HG03139 (cell line): ENCODE results near the gene IQCK.
"Not testable (repeated sequence)": the region's sequence is repeated elsewhere in the genome, so short reads cannot be mapped to it uniquely, and the experiment has no call there.

ENCODE experiments used
- ATAC-seq: cut with Tn5 transposase; IDR thresholded peaks from one replicate; pipeline ENCODE4 v1.9.1; 2021; ENCODE audit not compliant: unreplicated experiment

IQCK gene

DNA sequence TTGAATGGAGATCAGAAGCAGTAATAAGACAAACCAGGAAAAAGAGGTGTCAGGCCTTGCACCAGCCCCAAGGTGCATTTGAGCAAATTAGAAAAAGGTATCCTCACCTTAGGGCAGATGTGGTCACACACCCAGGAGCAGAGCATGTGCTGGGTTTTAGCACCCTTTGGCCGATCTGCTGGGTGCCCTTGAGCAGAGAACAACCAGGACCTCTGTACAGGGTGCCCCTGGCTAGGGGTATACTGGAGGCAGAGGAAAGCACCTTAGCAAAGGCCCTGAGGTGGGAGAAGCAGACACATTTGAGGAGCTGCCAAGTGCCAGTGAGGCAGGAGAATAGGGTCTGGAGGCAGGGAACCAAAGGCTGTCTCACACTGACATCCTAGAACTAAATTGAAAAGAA lies 67.0 kb downstream of the IQCK start:
- ATAC-seq = no peak

DNA sequence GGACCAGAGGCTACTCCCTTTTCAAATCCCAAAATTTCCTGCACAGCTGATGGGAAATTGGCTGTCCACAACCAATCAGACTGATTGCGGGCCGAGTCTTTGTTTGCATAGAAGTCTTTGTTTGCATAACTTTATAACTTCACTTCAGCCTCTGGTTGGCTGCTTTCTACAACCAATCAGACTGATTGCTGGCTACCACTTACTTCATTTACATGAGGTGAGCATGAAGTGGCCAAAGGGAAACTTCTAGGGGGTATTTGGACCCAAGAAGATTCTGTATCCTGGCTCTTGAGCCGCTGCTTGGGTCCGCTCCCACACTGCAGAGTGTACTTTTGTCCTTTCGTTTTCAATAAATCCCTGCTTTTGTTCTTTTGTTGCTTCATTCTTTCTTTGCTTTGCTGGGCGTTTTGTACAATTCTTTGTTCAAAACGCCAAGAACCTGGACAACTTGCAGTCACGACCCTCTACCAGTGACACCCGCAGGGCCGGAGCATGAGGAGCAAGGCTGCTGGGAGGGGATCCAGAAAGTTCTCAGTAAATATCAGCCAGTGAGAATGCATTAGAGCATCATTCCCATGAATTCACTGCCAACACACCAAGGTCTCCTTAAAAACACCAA lies 67.5 kb downstream of the IQCK start:
- ATAC-seq = no peak

DNA sequence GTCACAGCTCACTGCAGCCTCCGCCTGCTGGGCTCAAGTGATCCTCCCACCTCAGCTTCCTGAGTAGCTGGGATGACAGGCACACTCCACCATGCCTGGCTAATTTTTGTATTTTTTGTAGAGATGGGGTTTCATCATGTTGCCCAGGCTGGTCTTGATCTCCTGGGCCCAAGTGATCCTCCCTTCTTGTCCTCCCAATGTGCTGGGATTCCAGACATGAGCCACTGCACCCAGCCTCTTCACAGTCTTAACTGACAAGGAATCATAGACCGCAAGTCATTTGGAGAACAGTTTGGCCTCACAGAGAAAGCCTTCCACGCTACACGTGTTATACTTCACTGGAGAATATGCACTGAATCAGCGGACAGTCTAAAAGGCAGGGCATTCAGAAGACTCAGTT lies 83.3 kb downstream of the IQCK start:
- ATAC-seq = not testable (repeated sequence)

DNA sequence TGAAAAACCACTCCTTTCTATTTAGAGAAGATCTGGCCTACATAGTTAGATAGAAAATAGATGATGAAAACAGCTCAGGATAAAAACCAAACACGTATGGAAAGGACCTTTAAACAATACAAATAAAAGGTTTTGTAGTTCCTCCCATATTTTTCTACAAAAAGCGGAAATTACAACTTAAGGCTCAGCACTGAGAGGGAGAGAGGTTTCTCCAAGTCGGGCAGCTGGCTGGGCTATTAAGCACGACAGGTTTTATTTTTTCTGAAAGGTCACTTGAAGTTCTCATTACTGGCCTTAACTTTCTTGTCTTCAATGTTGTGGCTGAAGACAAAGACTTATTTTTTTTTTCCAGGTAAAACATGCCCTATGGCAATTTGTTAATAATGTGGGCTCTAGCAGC lies 83.8 kb downstream of the IQCK start:
- not testable (repeated sequence) for ATAC-seq

DNA sequence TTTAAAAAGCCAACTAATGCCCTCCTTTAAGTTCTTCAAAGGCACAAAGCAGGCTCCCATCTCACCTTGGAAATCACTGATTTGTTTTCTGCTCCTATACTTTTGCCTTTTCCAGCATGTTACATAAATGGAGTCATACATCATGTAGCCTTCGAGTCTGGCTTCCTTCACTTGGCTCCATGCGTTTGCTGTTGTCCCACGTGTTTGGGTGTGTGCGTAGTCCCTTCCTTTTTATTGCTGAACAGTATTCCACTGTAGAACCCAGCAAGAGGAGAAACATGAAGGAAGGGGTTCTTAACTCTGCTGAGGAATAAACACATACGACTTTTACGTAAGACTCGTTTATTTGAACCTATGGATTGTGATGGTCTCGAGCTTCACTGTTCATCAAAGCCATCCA lies 84.5 kb downstream of the IQCK start:
- no peak for ATAC-seq

DNA sequence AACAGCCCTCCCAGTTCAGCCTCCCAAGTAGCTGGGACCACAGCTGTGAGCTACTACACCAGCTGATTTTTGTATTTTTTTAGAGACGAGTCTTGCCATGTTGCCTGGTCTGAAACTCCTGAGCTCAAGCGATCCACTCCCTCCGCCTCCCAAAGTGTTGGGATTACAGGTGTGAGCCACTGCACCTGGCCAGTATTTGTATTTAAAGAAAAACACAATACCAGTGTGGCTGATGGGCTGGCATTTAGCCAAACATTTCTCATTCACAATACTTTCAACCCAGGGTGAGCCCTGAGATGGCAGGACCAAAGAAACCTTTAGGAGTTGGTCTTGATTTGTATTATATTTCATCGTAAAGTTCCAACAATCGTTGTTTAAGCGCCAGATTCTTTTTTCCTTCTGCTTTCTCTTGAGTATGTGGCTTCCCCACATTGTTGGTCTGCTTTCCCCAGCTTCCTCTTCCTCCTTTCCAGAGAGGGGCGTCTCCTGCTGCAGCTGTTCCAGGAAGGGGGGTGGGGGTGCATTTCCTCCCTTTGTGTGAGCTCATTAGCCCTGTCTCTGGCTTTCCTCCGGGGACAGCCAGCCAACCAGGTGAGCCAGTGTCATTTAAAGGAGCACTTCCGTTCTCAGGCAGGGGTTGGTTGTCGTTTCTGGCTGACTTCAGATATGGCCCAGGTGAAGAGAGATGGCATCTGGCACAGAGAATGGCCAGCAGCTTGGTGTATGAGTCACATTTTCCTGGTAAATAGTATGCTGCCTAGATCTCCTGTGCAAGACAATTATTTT lies 86.7 kb downstream of the IQCK start:
- ATAC-seq = no peak

DNA sequence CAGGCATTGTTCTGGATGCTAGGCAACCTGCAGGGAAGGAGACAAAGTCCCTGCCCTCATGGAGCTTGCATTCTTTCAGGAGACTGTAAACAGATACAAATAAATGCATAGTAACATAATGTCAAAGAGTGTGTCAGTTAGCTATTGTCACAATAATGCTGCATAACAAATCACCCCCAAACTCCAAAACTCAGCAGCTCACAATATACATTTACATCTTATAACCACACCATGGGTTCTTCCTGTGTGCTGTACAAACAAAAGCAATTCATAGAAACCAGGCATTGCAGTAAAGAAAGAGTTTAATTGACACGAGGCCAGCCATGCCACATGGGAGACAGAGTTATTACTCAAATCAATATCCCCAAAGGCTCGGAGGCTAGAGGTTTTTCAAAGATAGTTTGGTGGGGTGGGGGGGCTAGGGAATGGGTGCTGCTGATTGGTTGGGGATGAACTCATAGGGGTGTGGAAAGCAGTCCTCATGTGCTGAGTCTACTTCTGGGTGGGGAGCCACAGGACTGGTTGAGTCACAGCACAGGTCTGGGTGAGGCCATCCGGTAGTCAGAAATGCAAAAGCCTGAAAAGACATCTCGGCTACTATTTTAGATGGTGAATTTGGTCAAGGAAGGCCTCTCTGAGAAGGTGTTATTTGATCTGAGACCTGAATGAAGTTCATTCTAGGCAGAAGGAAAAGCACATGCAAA lies 87.5 kb downstream of the IQCK start:
- no peak for ATAC-seq

DNA sequence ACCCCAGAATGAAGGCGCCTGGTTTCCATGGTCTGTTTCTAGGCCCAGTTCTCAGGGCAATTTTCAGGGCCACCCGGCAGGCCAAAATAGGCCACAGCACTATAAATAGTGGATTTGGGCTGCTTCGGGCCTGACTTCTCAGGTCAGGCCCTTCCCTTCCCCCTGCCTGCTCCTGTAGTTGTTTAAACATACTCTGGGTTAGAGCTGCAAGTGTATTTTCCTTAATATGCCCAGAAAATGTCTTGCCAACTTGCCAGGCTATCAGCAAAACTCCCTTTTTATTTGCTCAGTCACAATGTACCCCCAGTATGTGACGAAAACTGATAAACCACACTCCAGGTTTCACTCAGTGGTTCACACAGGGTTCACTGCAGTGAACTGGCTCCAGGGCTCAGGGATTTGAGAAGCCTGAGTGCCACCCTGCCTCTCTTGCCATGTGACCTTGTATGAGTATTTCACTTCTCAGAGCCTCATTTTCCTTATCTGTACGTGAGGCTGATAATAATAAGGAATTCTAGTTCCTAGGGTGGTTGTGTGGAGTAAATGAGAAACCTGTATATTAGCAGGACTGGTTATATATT lies 90.1 kb downstream of the IQCK start:
- no peak for ATAC-seq

DNA sequence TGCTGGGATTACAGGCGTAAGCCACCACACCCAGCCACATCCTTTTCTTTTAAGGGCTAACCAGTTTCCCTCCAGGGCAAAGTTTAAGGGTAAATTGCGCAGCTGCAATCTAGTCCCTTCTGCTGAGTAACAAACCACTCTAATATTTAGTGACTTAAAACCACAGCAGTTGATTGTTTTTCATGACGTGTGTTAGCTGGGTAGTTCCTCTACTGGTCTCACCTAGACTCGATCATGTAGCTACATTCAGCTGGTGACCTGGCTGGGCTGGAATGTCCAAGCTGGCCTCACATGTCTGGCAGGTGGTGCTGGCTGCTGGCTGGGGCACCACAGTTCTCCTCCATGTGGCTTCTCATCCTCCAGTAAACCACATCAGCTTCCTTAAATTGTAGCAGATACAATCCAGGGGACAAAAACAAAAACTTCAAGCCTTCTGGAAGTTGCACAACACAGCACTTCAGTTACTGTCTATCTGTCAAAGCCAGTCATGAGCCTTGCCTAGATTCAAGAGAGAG lies 91.1 kb downstream of the IQCK start:
- ATAC-seq = no peak

DNA sequence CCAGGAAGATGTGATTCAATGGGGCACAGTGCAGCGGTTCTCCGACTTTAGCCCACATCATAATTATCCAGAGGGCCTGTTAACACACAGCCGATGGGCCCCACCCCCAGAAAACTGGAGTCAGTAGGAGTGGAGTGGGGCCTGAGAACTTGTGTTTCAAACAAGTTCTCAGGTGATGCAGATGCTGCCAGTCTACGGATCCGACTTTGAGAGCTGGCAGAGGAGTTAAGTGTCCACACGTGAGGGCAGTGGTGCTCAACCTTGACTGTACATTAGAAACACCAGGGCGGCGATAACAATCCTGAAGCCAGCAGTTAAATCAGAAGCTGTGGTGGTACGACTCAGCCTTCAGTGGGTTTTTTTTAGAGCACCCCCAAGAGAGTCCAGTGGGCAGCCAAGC lies 91.6 kb downstream of the IQCK start:
- no peak for ATAC-seq

DNA sequence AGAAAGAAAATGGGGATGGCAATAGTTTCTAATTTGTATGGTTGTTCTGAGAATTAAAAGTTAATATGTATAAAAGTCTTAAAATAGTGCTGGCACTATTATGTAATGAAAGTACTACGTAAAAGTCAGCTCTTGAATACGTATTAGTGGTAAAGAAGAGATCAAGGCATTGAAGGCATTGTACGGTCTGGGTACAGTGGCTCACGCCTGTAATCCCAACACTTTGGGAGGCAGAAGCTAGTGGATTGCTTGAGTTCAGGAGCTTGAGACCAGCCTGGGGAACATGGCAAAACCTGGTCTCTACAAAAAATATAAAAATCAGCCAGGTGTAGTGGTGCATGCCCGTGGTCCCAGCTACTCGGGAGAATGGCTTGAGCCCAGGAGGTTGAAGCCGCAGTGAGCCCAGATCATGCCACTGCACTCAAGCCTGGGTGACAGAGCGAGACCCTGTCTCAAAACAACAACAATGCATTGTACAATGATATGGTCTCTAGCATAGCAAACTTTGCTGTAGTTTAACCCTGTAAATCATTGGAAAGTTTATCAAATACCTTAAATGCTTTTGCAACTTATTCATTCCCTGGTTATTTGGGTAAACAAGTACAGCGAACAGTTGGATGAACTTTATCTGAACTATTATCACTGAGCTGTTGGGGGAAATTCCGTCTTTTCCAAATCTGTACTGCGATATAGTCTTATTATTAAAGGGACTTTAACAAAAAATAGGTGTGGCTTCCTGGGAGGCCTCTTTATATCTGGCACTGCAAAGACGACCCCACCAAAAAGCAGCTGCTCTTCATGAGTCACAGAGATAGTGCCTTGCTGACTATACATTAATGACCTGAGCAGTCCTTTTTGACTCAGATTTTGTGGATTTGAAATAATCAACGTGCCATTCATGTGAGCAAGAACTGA lies 93.0 kb downstream of the IQCK start:
- no peak for ATAC-seq

DNA sequence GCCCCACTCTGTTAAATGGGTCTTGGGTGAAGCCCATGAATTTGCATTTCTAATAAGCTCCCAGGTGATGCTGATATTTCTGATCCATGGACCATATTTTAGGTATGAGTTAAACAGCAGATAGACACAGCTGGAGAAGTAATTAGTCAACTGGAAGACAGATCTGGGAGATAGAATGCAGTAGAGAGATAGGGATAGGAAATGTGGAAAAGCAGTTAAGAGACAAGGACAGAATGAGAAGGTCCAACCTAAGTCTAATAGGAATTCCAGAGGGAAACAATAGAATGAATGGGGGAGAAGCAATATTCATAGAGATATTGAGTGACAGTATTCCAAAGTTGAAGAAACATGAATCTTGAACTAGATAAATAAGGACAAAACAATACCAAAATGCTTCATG lies 94.9 kb downstream of the IQCK start:
- no peak for ATAC-seq

DNA sequence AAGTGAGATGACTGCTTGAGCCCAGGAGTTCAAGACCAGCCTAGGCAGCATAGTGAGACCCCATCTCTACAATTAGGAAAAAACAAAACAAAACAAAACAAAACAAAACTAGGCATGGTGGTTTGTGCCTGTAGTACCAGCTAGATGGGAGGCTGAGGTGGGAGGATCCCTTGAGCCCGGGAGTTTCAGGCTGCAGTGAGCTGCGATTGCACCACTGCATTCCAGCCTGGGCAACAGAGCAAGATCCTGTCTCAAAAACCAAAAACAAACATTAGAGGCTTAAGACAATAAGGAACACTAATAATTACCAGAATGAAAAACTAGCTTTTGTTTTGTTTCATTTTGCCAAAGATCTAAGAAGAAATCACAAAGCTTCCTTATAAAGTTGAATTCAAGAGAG lies 97.3 kb downstream of the IQCK start:
- ATAC-seq = no peak

DNA sequence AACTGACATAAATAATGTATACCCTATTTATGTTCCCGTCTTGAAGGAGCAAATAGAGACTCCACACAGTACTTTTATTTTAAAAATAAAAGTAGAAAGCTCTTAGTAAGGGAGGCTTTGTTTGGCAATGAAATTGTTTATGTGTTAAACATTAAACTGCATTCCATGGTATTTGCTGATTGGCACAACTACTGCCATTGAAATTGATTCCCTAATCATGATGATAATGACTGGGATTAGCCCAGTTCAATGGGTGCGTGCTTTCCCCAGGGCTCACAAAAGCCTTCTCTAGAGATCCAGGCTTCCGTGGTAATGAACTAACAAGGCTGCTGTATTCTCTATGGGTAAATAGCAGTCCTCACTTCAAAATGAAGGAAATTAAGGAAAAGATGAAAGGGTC lies 99.1 kb downstream of the IQCK start:
- no peak for ATAC-seq

DNA sequence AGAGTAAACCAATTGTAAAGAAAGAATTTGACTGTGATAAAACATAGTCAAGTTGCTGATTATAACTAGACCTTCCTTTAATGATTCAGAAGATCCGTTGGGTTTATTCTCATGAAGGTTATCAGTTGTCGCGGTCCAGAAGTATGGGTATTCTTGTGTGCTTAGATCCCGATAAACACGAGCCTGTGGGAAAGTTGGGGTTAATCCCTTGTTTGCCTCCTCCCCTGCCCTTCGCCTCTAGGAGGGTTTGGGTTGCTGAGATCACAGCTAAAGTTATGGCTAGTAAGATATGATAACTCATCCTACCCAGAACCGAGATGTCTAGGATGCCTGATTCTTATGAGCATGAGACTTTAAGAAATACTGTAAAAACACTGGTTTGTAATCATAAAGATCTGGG lies 99.8 kb downstream of the IQCK start:
- no peak for ATAC-seq

DNA sequence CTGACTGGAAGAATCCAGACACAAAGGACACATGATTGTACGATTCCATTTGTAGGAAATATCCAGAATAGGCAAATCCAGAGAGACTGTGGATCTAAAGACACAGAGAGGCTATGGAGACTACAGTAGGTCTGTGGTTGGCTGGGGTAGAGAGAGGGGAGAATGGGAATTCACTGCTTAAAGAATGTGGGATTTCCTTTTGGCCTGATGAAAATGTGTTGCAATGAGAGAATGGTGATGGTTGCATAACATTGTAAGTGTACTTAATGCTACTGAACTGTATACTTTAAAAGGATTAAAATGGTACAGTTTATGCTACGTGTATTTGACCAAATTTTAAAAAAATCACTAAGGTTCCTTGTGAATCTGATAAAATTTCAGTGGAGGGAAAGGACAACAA lies 104.5 kb downstream of the IQCK start:
- no peak for ATAC-seq

DNA sequence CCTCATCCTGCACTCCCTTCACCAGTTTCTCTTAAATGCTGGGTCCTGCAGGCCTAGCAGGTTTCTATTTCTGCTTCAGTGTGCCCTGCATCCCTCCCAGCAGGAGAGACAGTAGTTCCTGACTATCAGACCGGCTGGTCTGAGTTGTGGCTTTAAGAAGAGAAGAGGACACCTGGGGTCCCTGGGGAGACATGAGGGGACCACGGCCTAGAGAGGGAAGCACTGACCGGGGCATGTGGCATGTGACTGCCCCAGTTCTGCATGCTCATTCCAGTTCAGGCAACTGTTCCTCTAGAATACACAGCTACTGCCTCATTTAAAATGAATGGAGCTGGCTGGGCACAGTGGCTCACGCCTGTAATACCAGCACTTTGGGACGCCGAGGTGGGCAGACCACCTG lies 105.3 kb downstream of the IQCK start:
- ATAC-seq = no peak

DNA sequence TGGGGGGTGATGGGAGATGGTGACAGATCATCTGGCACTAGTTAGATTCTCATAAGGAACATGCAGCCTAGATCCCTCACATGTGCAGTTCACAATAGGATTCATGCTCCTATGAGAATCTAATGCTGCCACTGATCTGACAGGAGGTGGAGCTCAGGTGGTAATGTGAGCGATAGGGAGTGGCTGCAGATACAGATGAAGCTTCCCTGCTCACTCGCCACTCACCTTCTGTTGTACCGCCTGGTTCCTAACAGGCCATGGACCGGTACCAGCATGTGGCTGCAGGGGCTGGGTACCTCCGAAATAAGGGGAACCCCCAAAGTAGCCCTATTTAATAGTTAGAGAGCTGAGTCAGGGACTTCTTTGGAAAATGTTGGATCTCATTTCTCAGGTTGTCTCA lies 106.1 kb downstream of the IQCK start:
- ATAC-seq = no peak

DNA sequence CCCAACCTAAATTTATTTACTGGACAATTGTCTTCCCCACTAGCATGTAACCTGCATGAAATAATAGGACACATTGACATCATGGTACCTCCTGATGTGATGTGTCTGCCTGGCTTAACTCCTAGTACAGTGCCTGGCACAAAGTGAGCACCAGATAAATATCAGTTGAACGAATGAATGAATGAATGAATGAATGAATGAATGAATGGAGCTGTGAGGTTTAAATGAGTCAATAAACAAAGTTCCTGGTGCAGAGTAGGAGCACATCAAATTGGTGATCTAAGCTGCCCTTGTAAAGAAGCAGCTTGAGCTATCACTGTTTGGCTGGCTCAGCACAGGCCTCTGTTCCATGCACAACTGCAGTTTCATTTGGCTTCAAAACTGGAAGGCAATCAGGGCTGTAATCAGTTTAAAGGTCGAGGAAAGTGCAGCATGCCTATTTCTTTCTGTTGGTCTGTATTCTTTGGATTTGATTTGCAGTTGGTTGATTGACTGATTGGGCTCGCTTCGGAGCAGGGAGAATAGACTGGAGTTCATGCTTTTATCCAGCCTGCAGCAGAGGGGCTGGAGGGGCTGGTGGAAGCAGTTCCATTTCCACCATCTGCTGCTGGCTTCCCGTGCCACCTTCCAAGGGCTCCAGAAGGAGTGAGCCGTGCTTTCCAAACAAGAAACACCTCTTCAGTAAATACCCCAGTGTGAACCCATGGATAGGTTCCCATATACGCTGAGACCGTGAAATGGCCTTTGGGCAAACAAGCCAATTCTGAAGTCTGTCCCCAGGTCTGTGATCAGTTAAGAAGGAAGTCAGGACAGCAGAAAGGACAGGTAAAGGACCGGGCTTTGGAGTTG lies 112.0 kb downstream of the IQCK start:
- ATAC-seq = no peak
